WERI-Rb-1 (cell line): ENCODE data around the gene GPR176.

ENCODE experiments used
- DNase-seq: peaks from one replicate; pipeline ENCODE4 v3.0.0-alpha.2; 2020
- H3K27ac ChIP-seq: fragments of 250-450 bp; sonication (Bioruptor Pico); 2 replicates; pipeline ENCODE4 v1.5.1; 2020; ENCODE audit warnings: mild to moderate bottlenecking, moderate library complexity
- H3K27me3 ChIP-seq: fragments of 250-450 bp; sonication (Bioruptor Pico); 2 replicates; pipeline ENCODE4 v1.5.1; 2021; ENCODE audit warnings: mild to moderate bottlenecking, low read depth, moderate library complexity; ENCODE audit not compliant: insufficient read depth, severe bottlenecking
- H3K36me3 ChIP-seq: fragments of 250-450 bp; sonication (Bioruptor Pico); 2 replicates; pipeline ENCODE4 v1.5.1; 2020; ENCODE audit warnings: mild to moderate bottlenecking, moderate library complexity
- H3K4me3 ChIP-seq: 2 replicates; pipeline ENCODE4 v1.5.1; 2011; ENCODE audit warnings: low read depth, mild to moderate bottlenecking, control low read depth, low read length
- H3K9me3 ChIP-seq: fragments of 250-450 bp; sonication (Bioruptor Pico); 2 replicates; pipeline ENCODE4 v1.5.1; 2021; ENCODE audit warnings: mild to moderate bottlenecking, moderate library complexity; ENCODE audit not compliant: severe bottlenecking
- CTCF ChIP-seq: IDR thresholded peaks from 2 replicates; pipeline ENCODE4 v1.5.1; 2011; ENCODE audit warnings: low read depth, mild to moderate bottlenecking, control low read depth, inconsistent platforms, low read length

The GPR176 gene

GRCh38 chr15:39843565-39843964 lies 76.5 kb downstream of the GPR176 start:
- H3K27ac ChIP-seq, result no peak overlapping the region
- peaks cover 5% of the 10 kb centered on the region for H3K9me3 ChIP-seq
- no peak for DNase-seq
- no peak for TF ChIP-seq CTCF
- no peaks in the 10 kb centered on the region for H3K36me3 ChIP-seq
- H3K4me3 ChIP-seq, result no peak overlapping the region
- H3K27me3 ChIP-seq, result no peaks in the 10 kb centered on the region

- Histone ChIP-seq H3K27me3 (no peaks in the 10 kb centered on the region), H3K4me3 (no peak overlapping the region), H3K36me3 (no peaks in the 10 kb centered on the region), H3K27ac (no peak overlapping the region), H3K9me3 (peaks cover 5% of the 10 kb centered on the region)
- DNase-seq, result no peak
- no peak for TF ChIP-seq CTCF
Observed at GRCh38 chr15:39837454-39837853, 82.6 kb downstream of the GPR176 start.

GRCh38 chr15:39835550-39835949 lies 84.5 kb downstream of the GPR176 start:
- Histone ChIP-seq H3K27ac (no peak overlapping the region), H3K9me3 (peaks cover 5% of the 10 kb centered on the region)
- no peak for TF ChIP-seq CTCF

GRCh38 chr15:39834256-39834655 lies 85.8 kb downstream of the GPR176 start:
- DNase-seq, result no peak
- H3K27me3 ChIP-seq, result no peaks in the 10 kb centered on the region
- no peak overlapping the region for H3K4me3 ChIP-seq
- H3K36me3 ChIP-seq, result no peaks in the 10 kb centered on the region
- H3K9me3 ChIP-seq, result peaks cover 5% of the 10 kb centered on the region
- no peak overlapping the region for H3K27ac ChIP-seq
- no peak for TF ChIP-seq CTCF

More at GRCh38 chr15:39835550-39835949, 84.5 kb downstream of the GPR176 start:
- Histone ChIP-seq H3K27me3 (no peaks in the 10 kb centered on the region), H3K4me3 (no peak overlapping the region), H3K36me3 (no peaks in the 10 kb centered on the region)
- no peak for DNase-seq

GRCh38 chr15:39833515-39833981 lies 86.5 kb downstream of the GPR176 start:
- no peak for TF ChIP-seq CTCF
- Histone ChIP-seq H3K9me3 (no peaks in the 10 kb centered on the region), H3K27ac (no peak overlapping the region), H3K36me3 (no peaks in the 10 kb centered on the region), H3K4me3 (no peak overlapping the region), H3K27me3 (no peaks in the 10 kb centered on the region)
- no peak for DNase-seq

- H3K4me3 ChIP-seq, result no peak overlapping the region
- no peak for TF ChIP-seq CTCF
- H3K27ac ChIP-seq, result no peak overlapping the region
- H3K36me3 ChIP-seq, result no peaks in the 10 kb centered on the region
- DNase-seq, result no peak
- H3K27me3 ChIP-seq, result no peaks in the 10 kb centered on the region
- no peaks in the 10 kb centered on the region for H3K9me3 ChIP-seq
Observed at GRCh38 chr15:39830166-39830565, 89.9 kb downstream of the GPR176 start.
